Omental fat pad (tissue), 4 donors: ENCODE results near the gene PCP2. TPM values are rescaled to one million over a fixed set of nuclear protein-coding genes. Genes with fewer than 3 reads are reported as not detected.

Source experiments
- ATAC-seq: fragments of 150-250 bp; one replicate; pipeline ENCODE4 v1.9.1; 2016; ENCODE audit warnings: mild to moderate bottlenecking, moderate library complexity; ENCODE audit not compliant: low FRiP score
- DNase-seq: peaks from one replicate; pipeline ENCODE4 v3.0.0-alpha.2; 2019; ENCODE audit warnings: low spot score
- total RNA-seq, 4 donors: library from RNA; depleted of rRNA; stranded (reverse); fragments of >200 nt; gene quantifications; one replicate each; pipeline ENCODE4 v1.1.0, GENCODE V29; 2016
- TF ChIP-seq, protein P1 (sequence below), 3 donors: fragments of 450-650 bp; IDR thresholded peaks; one replicate each; pipeline ENCODE4 v1.5.1; 2016 to 2017; ENCODE audit warnings: antibody characterized with exemption in 3 of 3, mild to moderate bottlenecking in 3 of 3, moderate library complexity in 2 of 3

Gene PCP2
- total RNA-seq, 4 donors from 2014 or later: not detected

DNA sequence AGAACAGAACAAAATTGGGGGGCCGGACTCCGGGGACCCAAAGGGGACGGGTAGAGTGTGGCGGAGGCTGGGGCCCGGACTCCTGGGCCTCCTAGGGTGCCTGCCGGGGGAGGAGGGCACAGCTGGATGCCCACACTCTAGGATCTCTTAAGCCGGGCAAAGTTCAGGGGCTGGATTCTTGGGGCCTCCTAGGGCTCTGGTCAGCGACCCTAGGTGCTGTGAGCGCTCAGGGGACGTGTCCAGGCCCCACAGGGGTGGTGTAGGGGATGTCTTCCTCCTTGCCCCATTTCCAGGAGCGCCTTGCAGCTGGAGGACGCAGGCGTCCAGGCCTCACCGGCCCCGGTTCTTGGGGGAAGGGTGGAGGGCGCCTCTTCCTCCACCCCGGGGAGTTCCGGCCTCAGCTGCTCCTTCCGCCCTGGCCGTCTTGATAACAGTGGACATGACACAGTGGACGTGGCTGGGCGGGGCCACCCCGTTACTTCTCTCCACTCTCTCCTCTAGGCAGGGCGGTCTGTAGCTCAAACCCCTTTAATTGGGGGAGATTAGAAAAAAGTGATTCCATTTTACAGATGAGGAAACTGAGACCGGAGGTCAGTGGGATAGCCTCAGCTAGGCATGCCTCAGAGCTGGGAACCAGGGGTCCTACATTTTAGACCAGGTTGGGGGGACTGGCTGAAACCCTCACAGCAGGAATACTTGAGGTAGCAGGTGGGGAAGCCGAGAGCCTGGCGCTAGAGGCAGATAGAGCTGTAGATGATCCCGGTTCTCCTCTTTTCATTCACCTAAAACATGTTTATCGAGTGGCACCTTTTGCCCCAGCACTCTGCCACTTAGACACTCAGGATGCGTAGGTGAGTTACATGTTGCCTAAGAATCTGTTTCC, 4.1 kb upstream of the PCP2 start:
- TF ChIP-seq, protein P1, sequence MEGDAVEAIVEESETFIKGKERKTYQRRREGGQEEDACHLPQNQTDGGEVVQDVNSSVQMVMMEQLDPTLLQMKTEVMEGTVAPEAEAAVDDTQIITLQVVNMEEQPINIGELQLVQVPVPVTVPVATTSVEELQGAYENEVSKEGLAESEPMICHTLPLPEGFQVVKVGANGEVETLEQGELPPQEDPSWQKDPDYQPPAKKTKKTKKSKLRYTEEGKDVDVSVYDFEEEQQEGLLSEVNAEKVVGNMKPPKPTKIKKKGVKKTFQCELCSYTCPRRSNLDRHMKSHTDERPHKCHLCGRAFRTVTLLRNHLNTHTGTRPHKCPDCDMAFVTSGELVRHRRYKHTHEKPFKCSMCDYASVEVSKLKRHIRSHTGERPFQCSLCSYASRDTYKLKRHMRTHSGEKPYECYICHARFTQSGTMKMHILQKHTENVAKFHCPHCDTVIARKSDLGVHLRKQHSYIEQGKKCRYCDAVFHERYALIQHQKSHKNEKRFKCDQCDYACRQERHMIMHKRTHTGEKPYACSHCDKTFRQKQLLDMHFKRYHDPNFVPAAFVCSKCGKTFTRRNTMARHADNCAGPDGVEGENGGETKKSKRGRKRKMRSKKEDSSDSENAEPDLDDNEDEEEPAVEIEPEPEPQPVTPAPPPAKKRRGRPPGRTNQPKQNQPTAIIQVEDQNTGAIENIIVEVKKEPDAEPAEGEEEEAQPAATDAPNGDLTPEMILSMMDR (IDR thresholded peaks at IDR 0.05): no peak
- ATAC-seq (peak; percentile 11), DNase-seq (no peak)

- DNase-seq (peak; percentile 52), ATAC-seq (peak; percentile 85)
- TF ChIP-seq, protein P1 (IDR thresholded peaks at IDR 0.05): no peak
Observed at GRCh38 chr19:7636691-7637373, 3.3 kb upstream of the PCP2 start, which contains the start of gene STXBP2. STXBP2 (plus strand) TSS chr19:7637110; CDS start chr19:7637150, 40 bp downstream.

- ATAC-seq (no peak), DNase-seq (no peak)
- TF ChIP-seq, protein P1 (IDR thresholded peaks at IDR 0.05): no peak
Observed at GRCh38 chr19:7636317-7636690, 2.8 kb upstream of the PCP2 start.

DNA sequence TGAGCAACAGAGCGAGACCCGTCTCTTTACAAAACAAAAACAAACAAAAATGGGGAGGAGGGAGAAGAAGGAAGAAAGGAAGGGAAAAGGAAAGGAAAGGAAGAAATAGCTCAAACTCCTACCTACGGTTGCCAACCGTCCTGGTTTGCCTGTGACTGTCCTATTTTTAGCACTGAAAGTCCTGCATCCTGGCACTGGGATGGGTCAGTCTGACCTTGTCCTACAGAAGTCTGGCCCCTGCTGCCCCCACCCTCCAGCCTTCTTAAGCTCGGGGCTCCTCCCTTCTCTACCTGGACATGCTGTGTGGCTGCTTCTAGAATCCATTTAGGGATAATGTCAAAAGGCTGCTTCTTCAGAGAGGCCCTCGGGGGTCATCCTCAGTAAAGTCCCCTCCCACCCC, 2.2 kb upstream of the PCP2 start:
- TF ChIP-seq, protein P1 (IDR thresholded peaks at IDR 0.05): no peak
- ATAC-seq (no peak), DNase-seq (no peak)

DNA sequence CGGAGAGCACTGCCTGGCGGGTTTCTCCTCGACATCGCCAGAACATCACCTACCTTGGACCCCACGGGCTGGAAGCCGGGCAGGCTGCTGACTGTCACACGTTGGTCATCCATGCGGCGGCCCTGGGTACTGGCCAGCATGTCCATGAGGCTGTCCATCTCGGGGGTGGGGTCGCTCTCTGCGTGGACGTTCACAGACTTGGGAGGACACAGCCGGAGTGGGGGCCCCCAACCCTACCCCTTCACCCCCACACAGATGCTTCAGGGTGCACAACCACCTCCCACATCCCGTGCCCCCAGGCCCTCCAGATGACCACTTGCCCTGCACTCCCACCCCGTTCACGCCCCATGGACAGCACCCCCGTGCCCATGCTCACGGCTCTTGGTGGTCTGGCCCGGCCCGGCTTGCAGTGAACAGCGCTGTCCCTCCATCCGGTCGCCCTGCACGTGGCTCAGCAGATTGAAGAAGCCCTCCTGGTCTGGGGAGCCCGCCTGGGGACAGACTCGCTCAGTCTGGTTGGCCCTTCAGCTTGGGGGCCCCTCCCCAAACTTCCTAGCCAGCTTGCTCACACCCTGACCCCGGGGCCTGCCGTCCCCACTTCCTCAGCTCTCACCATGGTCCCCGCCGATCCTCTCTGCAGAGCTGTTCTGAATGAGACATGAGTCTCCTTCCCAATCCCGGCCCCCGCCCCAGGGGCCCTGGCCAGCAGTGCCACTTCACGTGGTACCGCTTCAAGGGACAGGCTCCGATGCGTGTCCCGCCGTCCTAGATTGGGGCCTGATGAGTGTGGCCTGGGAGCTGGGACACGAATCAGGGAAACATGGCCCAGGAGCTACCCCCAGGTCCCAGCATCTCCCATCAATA, 947 bp downstream of the PCP2 start:
- TF ChIP-seq, protein P1 (IDR thresholded peaks at IDR 0.05): no peak
- ATAC-seq (no peak), DNase-seq (no peak)

- DNase-seq: no peak
- no peak for ATAC-seq
- TF ChIP-seq, protein P1 (IDR thresholded peaks at IDR 0.05): no peak
Observed at GRCh38 chr19:7631577-7631976, 1.9 kb downstream of the PCP2 start.
